Thoracic aorta endothelial cell (primary cell): ENCODE results near the gene KCNA1. TPM values are rescaled to one million over a fixed set of nuclear protein-coding genes. Genes with fewer than 3 reads are reported as not detected.

Experiments used
- total RNA-seq: library from RNA; depleted of rRNA; stranded (reverse); fragments of >200 nt; gene quantifications from 2 replicates; pipeline ENCODE4 v1.2.3, GENCODE V29; 2012

KCNA1 gene
- not detected in 2 replicates for total RNA-seq

DNA sequence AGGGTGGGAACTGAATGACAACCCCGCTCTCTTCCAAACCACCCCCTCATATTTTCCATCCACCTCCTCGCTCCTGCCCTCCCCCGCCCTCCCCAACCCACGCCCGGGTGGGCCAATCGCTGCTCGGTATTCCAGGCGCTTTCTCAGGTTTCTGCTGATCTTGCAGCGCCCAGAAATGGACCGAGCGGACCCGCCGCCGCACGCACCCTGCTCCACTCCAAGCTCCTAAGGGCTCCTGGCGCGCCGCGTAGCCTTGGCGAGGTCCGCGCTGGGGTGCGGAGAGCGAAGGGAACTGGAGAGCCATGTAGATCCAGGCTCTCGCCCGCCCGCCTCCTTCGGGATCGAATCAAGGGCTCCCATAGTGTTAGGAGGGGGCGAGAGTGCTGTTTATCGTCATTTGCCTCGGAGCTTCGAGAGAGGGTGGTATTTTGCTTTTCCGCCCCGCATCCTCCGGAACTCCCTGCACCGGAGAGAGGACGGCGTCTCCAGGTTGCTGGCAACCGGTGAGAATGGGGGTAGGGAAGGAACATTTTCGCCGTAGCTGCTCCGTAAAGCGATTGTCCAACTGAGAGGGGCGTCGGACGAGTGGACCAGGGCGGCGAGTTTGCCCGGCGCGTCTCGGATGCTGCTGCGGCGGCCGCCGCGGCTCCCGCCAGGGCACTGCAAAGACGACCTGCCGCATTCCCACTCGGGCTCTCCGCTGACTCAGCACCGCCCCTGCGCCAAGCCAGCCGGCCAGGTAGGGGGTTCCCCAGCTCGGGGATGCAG is at the start of gene KCNA1:
TSS of gene KCNA1 (plus strand) at position 172 of the 768 bp plus-strand sequence. CDS start 1,474 bp downstream, outside the sequence.

Other genes with a start within 250 kb of the KCNA1 start
- 0.27 and 3.1 TPM in 2 replicates for gene GALNT8, start 189.5 kb upstream of the KCNA1 start, total RNA-seq
- not detected in 2 replicates for gene KCNA5, start 134.0 kb downstream of the KCNA1 start, total RNA-seq